ENCODE results near the gene OR52D1.
A peak's percentile ranks its signal among the peaks of the same experiment; 100 is the strongest.

OR52D1 gene

GRCh38 chr11:5467527-5467926 is 21.0 kb upstream of the OR52D1 start:
- ChIA-PET CTCF (interaction anchor here (1.4 to 2.2 kb wide), 2 partner anchors 9 to 19 kb away, joined by 3 to 15 read pairs; no protein-coding TSS in a partner anchor), POLR2A (no interaction called here)
- no peak for TF ChIP-seq CTCF (IDR thresholded peaks at IDR 0.05; ENCODE audit: control extremely low read depth, extremely low read depth, low read depth, missing control alignments)
- DNase-seq (ENCODE audit: extremely low spot score), result no peak

- DNase-seq (ENCODE audit: extremely low spot score), result no peak
- ChIA-PET POLR2A (no interaction called here), CTCF (no interaction called here)
- TF ChIP-seq CTCF (IDR thresholded peaks at IDR 0.05; ENCODE audit: control extremely low read depth, extremely low read depth, low read depth, missing control alignments), result no peak
These were observed 14.6 kb upstream of the OR52D1 start for GRCh38 chr11:5473921-5474320.

- ChIA-PET POLR2A (interaction anchor here (0.5 kb wide), 1 partner anchor 209 kb away, joined by 4 read pairs; no protein-coding TSS in a partner anchor), CTCF (interaction anchor here (0.7 to 2.8 kb wide), 23 partner anchors 9 to 878 kb away, joined by 3 to 15 read pairs (median 4); partner anchors contain the start of genes OR51I2, OR52N2 and UBQLNL)
- peak; percentile 83 for TF ChIP-seq CTCF (IDR thresholded peaks at IDR 0.05; ENCODE audit: control extremely low read depth, extremely low read depth, low read depth, missing control alignments)
- DNase-seq (ENCODE audit: extremely low spot score), result peak; percentile 68
These were observed 12.2 kb upstream of the OR52D1 start for GRCh38 chr11:5476186-5476819.

GRCh38 chr11:5486003-5486402 is 2.5 kb upstream of the OR52D1 start:
- TF ChIP-seq CTCF (IDR thresholded peaks at IDR 0.05; ENCODE audit: control extremely low read depth, extremely low read depth, low read depth, missing control alignments), result no peak
- DNase-seq (ENCODE audit: extremely low spot score), result no peak
- ChIA-PET POLR2A (no interaction called here), CTCF (interaction anchor here (1.0 to 1.2 kb wide), 2 partner anchors 10 to 14 kb away, joined by 4 to 9 read pairs; no protein-coding TSS in a partner anchor)

- POLR2A ChIA-PET, result no interaction called here
- no peak for DNase-seq (ENCODE audit: extremely low spot score)
- TF ChIP-seq CTCF (IDR thresholded peaks at IDR 0.05; ENCODE audit: control extremely low read depth, extremely low read depth, low read depth, missing control alignments), result no peak
- CTCF ChIA-PET, result interaction anchor here (1.0 to 1.2 kb wide), 2 partner anchors 10 to 15 kb away, joined by 4 to 9 read pairs; no protein-coding TSS in a partner anchor
These were observed 2.1 kb upstream of the OR52D1 start for GRCh38 chr11:5486421-5486820.

GRCh38 chr11:5488798-5489399 is 414 bp downstream of the OR52D1 start:
- TF ChIP-seq CTCF (IDR thresholded peaks at IDR 0.05; ENCODE audit: control extremely low read depth, extremely low read depth, low read depth, missing control alignments), result no peak
- ChIA-PET CTCF (no interaction called here), POLR2A (no interaction called here)
- DNase-seq (ENCODE audit: extremely low spot score), result no peak
